Psoas muscle (tissue), 8 donors: ENCODE measurements around the gene RPS3. TPM values are rescaled to one million over a fixed set of nuclear protein-coding genes. Genes with fewer than 3 reads are reported as not detected.

Source experiments
- ATAC-seq, 4 donors: fragments of 200-7000 bp; cut with Tn5 transposase; one replicate each; pipeline ENCODE4 v1.9.1; 2020; ENCODE audit warnings: moderate library complexity in 3 of 4, mild to moderate bottlenecking in 2 of 4
- DNase-seq, 2 donors: peaks; one replicate each; pipeline ENCODE4 v3.0.0-alpha.2; 2020
- H3K27ac ChIP-seq: fragments of 200-600 bp; one replicate; pipeline ENCODE4 v1.8.0; 2022
- H3K27me3 ChIP-seq, 3 donors: fragments of 200-600 bp in 1 of 3; one replicate each; pipeline versions ENCODE4 v1.6.1 to v1.8.0; 2013 to 2022; ENCODE audit warnings: low read length in 2 of 3, mild to moderate bottlenecking in 2 of 3, moderate library complexity in 1 of 3; ENCODE audit not compliant: insufficient read depth in 3 of 3
- H3K36me3 ChIP-seq, 2 donors: fragments of 200-600 bp in 1 of 2; one replicate each; pipeline versions ENCODE4 v1.6.1 to v1.8.0; 2013 to 2022; ENCODE audit warnings: low read depth in 1 of 2, mild to moderate bottlenecking in 1 of 2, moderate library complexity in 1 of 2; ENCODE audit not compliant: insufficient read depth in 1 of 2
- H3K4me1 ChIP-seq: fragments of 200-600 bp; one replicate; pipeline ENCODE4 v1.8.0; 2022
- H3K4me3 ChIP-seq: fragments of 200-600 bp; one replicate; pipeline ENCODE4 v1.8.0; 2022; ENCODE audit warnings: mild to moderate bottlenecking
- H3K9me3 ChIP-seq: fragments of 200-600 bp; one replicate; pipeline ENCODE4 v1.8.0; 2022
- CTCF ChIP-seq: fragments of 200-600 bp; IDR thresholded peaks from one replicate; pipeline ENCODE4 v1.8.0; 2022; ENCODE audit warnings: antibody characterized with exemption
- WGBS, 3 donors: extraction: QIAGEN DNeasy Blood & Tissue Kit; methylation state at CpG; one replicate each; pipeline versions ENCODE4 v1.1.6 to v1.1.7; 2013; 5-methylcytosine and 5-hydroxymethylcytosine counted together
- intact Hi-C, 2 donors: fragments of 100-400 bp; cut with DNase I; formaldehyde crosslinking; loops; one replicate each; pipeline versions ENCODE4 v1.11.0 to v1.14.2; 2022
- polyA plus RNA-seq, 3 donors: library from polyadenylated mRNA; stranded (reverse); fragments of 200-250 nt; gene quantifications; one replicate each; pipeline ENCODE4 v1.2.3, GENCODE V29; 2013
- total RNA-seq, 4 donors: library from RNA; stranded (reverse); fragmentation: NEBNext Ultra II Directional in 2 of 4; extraction: Animal tissue kit (Norgen Biotek cat#: 25700) in 2 of 4; gene quantifications; one replicate each; pipeline versions ENCODE4 v1.2.1 to v1.2.4, GENCODE V29; 2021 to 2023
- donor health status: healthy with polysubstance abuse.
- donor health status: DM: no; HTN: no; CAD: no; lungs with moderate emphysema.
- donor health status: Bipolar disorder and iron deficiency.
- donor health status: healthy.
- donor health status: DM: yes; HTN: yes; CAD: no.
- donor health status: DM: no; HTN: no; CAD: no.
- donor health status: DM: no; HTN: no; CAD: no.
- donor health status: DM: yes; HTN: yes; CAD: no.

Gene RPS3
- total and polyA plus RNA-seq, 7 donors, result 807 to 2,132 (median 1,216) TPM

- no peak for TF ChIP-seq CTCF
- peaks cover 10% of the 10 kb centered on the region for H3K4me1 ChIP-seq
- intact Hi-C loops, result loop anchor here in 1 of 2 donors (5.0 to 10.0 kb wide), 2 partner anchors 60 to 242 kb away; no protein-coding TSS in a partner anchor
- no peaks in the 10 kb centered on the region for H3K36me3 ChIP-seq
- no peak overlapping the region for H3K27ac ChIP-seq
- ATAC-seq, result no peak
- no peak for DNase-seq
- no peak overlapping the region for H3K4me3 ChIP-seq
- no peaks in the 10 kb centered on the region for H3K27me3 ChIP-seq
- no peaks in the 10 kb centered on the region for H3K9me3 ChIP-seq
- WGBS, 3 donors, result 37 to 45% (median 44%) methylated on average over 3 of the region's 3 CpGs
Observed at GRCh38 chr11:75386942-75387630, 12.2 kb upstream of the RPS3 start.

GRCh38 chr11:75387736-75388294, 11.5 kb upstream of the RPS3 start:
- WGBS, 3 donors, result 63 to 82% (median 69%) methylated on average over 3 of the region's 3 CpGs
- Histone ChIP-seq H3K4me3 (no peak overlapping the region), H3K27me3 (no peaks in the 10 kb centered on the region), H3K9me3 (no peaks in the 10 kb centered on the region), H3K4me1 (peaks cover 10% of the 10 kb centered on the region), H3K36me3 (no peaks in the 10 kb centered on the region), H3K27ac (no peak overlapping the region)
- no peak for ATAC-seq
- no peak for TF ChIP-seq CTCF
- intact Hi-C loops, result loop anchor here (2.0 to 10.0 kb wide), 4 partner anchors 59 to 243 kb away; no protein-coding TSS in a partner anchor
- no peak for DNase-seq

GRCh38 chr11:75388386-75389275, 10.7 kb upstream of the RPS3 start:
- intact Hi-C loops, result loop anchor here (2.0 to 10.0 kb wide), 4 partner anchors 59 to 244 kb away; no protein-coding TSS in a partner anchor
- H3K27me3 ChIP-seq, result no peaks in the 10 kb centered on the region
- TF ChIP-seq CTCF, result peak; percentile 81
- ATAC-seq (peak; percentile 74 to 85 (median 78)), DNase-seq (peak; percentile 62 to 76)
- H3K36me3 ChIP-seq, result no peaks in the 10 kb centered on the region
- no peak overlapping the region for H3K4me3 ChIP-seq
- WGBS, 3 donors, result 20 to 24% (median 20%) methylated on average over 9 of the region's 9 CpGs
- peaks cover 10% of the 10 kb centered on the region for H3K4me1 ChIP-seq
- no peaks in the 10 kb centered on the region for H3K9me3 ChIP-seq
- H3K27ac ChIP-seq, result no peak overlapping the region

GRCh38 chr11:75389276-75389605, 10.1 kb upstream of the RPS3 start:
- Histone ChIP-seq H3K27ac (no peak overlapping the region), H3K36me3 (no peaks in the 10 kb centered on the region), H3K4me3 (no peak overlapping the region), H3K4me1 (peaks cover 10% of the 10 kb centered on the region), H3K9me3 (no peaks in the 10 kb centered on the region), H3K27me3 (no peaks in the 10 kb centered on the region)
- intact Hi-C loops, result loop anchor here (2.0 to 10.0 kb wide), 4 partner anchors 58 to 244 kb away; no protein-coding TSS in a partner anchor
- WGBS, 3 donors, result 74 to 77% (median 76%) methylated on average over 11 of the region's 11 CpGs
- ATAC-seq, result no peak
- no peak for DNase-seq
- TF ChIP-seq CTCF, result no peak
